GM18505 (cell line): ENCODE data around the gene TRPM4.

ENCODE experiments used
- ATAC-seq: cut with Tn5 transposase; IDR thresholded peaks from one replicate; pipeline ENCODE4 v1.9.1; 2021; ENCODE audit not compliant: unreplicated experiment
- POLR2A ChIP-seq: IDR thresholded peaks from 4 replicates; pipeline ENCODE4 v1.6.1; 2011; ENCODE audit warnings: borderline replicate concordance; ENCODE audit not compliant: insufficient read depth, insufficient read length; ENCODE audit errors: extremely low read depth

TRPM4 gene

DNA sequence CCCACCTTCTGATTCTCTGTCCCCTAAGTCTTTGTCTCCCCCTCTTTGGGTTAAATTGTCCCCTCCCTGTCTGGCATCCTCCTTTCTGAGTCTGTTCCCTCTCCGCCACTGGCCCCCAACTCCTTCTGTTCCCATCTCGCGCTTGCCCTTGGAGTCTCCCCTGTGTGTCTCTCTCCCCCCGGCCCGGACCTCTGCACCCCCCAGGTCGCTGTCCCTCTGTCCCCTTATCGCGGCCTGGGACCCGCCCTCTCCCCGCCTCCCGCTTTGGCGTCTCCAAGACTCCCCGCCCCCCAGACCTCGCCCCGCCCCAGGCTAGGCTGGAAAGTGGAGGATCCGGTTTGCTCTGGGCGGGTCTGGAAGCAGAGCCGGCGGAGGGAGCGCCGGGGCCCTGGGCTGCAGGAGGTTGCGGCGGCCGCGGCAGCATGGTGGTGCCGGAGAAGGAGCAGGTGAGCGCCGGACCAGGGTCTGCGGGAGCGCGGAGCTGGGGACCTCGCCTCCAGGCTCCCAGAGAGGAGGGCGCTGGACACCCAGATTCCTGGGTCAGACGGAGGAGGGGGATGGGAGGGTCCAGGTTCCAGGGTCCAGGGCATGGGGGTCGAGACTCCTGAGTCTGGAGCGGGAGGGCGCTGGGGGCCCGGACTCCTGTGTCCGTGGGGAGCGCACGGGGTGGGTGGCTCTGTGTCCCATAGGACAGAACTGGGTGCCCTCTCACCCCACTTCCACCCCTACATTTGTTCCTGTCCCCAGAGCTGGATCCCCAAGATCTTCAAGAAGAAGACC lies at the start of gene TRPM4:
Gene TRPM4 (plus strand): TSS at position 348 of the 780 bp plus-strand sequence. CDS start 75 bp downstream, at position 423.
- no peak for TF ChIP-seq POLR2A
- no peak for ATAC-seq

DNA sequence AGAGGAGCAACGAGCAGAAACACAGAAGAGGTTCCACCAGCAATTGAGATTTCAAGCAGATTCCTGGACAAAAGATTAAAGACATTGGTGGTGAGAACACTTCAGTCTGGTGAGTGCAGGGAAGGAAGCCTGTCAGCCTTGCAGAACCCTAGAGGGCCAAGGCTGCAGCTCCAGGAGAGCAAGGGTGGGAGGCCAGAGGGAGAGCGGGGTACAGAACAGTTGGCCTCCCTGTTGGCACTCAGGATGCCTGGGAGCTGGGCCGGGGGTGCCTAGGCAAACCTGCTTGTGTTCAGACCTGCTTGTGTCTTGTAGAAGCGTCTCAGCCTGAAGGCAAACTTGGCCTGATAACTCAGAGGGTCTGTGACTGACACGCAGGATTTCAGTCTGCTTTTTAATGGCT lies 48.5 kb upstream of the TRPM4 start:
- no peak for ATAC-seq
- no peak for TF ChIP-seq POLR2A

DNA sequence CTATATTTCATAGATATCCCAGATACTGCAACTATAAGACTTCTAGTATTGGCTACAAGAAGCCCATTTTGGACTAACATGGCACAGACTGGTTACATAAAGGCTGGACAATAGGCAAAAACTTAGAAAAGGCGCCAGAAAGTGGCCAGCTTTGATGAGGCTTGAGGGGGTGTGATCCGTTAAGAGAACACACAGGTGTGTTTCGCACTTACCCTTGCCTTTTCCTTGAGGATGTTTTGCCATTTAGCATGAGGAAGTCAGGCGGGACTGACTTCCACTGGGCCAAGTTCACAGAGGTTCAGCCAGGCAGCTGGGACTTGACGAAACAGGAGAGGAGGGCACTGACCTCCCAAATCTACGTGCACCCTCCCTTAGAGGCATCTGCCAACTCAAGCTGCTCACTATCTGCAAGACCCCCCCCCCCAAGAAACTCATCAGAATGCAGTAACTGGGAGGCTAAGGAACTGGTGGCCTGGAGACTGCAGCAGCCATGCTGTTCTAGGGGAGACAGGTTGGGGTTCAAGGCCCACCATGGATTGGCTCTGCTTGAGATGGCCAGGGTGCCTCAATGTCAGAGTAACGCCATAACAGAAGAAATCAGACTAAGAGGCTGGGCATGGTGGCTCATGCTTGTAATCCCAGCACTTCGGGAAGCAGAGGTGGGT lies 47.9 kb upstream of the TRPM4 start:
- no peak for ATAC-seq
- TF ChIP-seq POLR2A, result no peak

DNA sequence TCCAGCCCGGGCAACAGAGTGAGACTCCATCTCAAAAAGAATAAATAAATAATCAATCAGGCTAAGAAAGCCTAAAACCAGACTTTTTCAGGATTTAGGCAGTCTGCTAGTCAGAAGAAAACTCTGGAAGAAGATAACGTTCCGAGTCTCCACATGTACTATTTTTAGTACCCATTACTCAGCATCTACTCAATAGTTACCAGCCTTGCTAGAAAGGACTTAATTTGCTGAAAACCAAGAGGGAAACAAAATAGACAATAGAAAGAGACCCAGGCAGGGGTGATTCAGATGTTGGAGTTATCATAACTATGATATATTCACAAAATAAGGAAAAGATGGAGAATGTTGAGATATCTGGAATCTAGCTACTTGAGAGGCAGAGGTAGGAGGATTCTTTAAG lies 47.0 kb upstream of the TRPM4 start:
- no peak for ATAC-seq
- no peak for TF ChIP-seq POLR2A

DNA sequence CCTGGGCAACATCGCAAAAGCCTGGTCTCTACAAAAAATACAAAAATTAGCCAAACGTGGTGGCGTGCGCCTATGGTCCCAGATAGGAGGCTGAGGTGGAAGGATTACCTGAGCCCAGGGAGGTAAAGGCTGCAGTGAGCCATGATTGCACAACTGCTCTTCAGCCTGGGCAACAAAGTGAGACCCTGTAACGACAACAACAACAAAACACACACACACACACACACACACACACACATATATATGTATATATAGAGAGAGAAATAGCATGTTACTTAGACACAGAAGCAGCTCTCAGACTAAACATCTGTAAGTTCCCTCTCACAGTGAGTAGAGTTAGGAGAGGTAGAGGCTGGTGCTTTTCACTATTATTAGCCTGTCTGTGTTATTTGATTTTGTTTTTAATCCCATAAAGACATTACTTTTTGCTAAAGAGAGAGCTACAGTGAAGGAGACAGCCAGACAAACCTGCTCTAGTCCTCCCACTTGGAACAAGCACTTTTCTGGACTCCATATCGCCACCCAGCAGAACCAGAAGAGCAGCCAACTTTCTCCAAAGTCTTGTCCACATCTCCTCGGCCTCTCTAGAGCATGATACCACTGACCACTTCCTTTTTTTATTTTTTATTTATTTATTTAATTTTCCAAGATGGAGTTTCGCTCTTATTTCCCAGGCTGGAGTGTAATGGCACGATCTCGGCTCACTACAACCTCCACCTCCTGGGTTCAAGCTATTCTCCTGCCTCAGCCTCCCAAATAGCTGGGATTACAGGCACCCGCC lies 46.2 kb upstream of the TRPM4 start:
- ATAC-seq, result no peak
- TF ChIP-seq POLR2A, result no peak

- peak; percentile 52 for TF ChIP-seq POLR2A
- peak; percentile 46 for ATAC-seq
These were observed 43.6 kb upstream of the TRPM4 start, which contains the start of gene LIN7B for GRCh38 chr19:49113762-49114629. TSS of gene LIN7B (plus strand) at chr19:49114370. CDS start at chr19:49114405, 35 bp downstream.

DNA sequence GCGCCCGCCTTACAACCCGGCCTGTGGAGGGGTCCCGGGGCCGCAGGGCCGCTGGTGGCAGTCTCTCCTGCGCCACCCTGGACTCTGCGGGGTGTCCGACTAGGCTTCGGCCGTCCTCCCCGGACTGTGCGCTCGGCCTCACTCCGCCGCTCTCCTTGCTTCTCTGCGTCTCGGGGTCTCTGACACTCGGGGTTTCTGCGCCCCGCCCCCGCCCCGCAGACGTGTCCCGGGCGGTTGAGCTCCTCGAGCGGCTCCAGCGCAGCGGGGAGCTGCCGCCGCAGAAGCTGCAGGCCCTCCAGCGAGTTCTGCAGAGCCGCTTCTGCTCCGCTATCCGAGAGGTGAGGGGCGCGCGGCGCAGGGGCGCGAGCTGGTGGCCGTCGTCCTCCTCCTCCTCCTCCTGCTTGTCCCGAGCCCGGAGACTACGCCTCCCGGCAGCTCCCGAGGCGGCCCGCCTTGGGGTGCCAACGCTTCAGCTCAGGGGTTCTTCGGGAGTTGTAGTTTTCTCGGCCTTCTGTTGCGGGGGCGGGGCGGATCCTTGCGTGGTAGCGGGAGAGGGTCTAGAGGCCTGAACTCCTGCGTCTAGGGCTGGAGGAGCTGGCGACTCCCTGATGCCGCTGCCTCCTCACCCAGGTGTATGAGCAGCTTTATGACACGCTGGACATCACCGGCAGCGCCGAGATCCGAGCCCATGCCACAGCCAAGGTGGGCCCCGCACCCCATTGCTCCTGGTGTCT lies 42.8 kb upstream of the TRPM4 start:
- ATAC-seq, result peak; percentile 0

GRCh38 chr19:49116544-49116943 lies 41.0 kb upstream of the TRPM4 start:
- no peak for TF ChIP-seq POLR2A
- no peak for ATAC-seq

More for the DNA sequence above, 42.8 kb upstream of the TRPM4 start:
- no peak for TF ChIP-seq POLR2A

DNA sequence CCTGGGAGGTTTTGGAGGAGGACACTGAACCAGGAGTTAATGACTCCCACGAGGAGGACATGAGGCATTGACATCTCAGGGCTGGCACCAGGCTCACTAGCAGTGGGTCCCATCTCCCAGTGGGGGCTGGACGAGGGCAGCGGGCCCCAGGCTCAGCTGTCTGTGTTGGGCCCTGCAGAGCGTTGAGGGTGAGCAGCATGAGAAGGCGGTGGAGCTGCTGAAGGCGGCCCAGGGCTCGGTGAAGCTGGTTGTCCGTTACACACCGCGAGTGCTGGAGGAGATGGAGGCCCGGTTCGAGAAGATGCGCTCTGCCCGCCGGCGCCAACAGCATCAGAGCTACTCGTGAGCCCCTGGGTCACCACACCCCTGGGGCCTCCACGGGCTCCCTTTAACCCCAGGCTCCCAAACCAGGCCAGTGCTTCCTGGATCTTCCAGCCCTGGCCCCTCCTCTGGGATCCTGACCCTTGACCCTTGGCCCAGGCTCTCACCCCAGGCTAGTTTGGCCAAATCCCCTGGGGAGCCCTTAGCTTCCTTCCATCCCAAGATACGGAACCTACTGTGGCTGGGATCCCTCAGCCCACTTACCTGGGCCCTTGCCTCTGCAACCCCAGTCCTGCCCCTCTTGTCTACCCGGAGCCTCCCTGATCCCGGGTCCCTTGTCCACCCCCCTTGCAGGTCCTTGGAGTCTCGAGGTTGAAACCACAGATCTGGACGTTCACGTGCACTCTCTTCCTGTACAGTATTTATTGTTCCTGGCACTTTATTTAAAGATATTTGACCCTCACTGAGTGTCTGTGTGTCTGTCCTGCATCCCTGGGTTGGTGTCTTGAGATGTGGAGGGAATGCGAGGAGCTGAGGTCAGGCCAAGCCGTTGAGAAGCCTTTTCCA lies 39.7 kb upstream of the TRPM4 start:
- ATAC-seq, result no peak
- no peak for TF ChIP-seq POLR2A

GRCh38 chr19:49118565-49119410 lies 38.8 kb upstream of the TRPM4 start, which contains the start of gene C19orf73:
TSS of gene C19orf73 (minus strand) at chr19:49119143. CDS start at chr19:49119022, 121 bp downstream.
- ATAC-seq, result peak; percentile 77
- peak; percentile 62 for TF ChIP-seq POLR2A

DNA sequence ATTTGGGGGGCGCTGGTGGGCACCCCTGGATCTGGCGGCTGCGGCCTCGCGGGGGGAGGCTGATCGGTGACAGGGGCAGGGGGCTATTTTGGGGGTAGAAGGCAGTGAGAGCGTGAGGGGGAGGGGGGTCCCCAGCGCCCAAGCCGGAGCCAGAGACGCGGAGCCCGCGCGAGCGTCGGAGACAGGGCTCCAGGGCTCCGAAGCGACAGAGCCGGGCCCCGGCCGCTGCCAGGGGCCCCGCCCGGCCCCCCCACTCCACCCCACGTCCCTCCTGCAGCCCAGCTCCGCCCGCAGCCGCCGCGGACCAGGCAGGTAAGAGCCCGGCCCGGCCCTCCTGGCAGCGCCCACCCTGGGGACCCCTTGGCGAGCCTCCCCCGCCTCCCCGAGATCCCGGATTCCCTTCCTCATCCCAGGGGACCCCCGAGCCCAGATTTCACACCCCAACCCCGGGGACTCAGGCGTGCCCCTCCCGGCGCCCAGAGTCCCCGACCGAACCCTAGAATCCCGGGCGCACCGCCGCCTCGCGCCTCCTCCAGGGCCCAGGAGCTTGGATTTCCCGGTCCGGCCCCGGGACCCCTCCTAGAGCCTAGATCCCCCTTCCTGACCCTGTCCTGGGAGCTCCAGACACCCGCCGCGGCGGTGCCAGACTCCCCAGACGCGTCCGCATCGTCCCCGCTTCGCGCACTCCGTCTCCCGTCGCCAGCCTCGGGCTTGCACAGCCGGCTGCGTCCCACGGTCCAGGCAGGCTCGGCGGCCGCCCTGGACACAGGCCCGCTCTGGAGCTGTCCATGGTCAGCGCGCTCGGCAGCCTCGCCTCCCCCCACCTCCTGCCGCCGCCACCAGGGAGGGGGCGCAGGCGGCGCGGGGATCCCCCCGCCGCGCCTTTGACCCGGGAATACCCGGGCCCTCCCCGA lies 37.9 kb upstream of the TRPM4 start, which contains the start of gene PPFIA3:
Gene PPFIA3 (plus strand): TSS at position 134 of the 914 bp plus-strand sequence. CDS start 8,330 bp downstream, outside the sequence.
- no peak for TF ChIP-seq POLR2A
- ATAC-seq, result no peak
